Activated T-helper 2 cell treated with anti-CD3 and anti-CD28 coated beads, Interferon-gamma antibody, Interleukin-2, Interleukin-4, amounts not matched to agents 10 μg/mL and 5 μg/mL and 100 μg/mL, durations not matched to agents 14 hours and 24 hours and 36 hours (primary cell): ENCODE results near the gene PANX2. TPM values are rescaled to one million over a fixed set of nuclear protein-coding genes. Genes with fewer than 3 reads are reported as not detected.

Source experiments
- DNase-seq: peaks from one replicate; pipeline ENCODE4 v3.0.0; 2021; ENCODE audit warnings: low spot score
- H3K27ac Mint-ChIP-seq: one replicate; pipeline ENCODE4 v1.8.0; 2021; ENCODE audit warnings: mixed read lengths
- H3K27me3 Mint-ChIP-seq: one replicate; pipeline ENCODE4 v1.8.0; 2021; ENCODE audit warnings: low read depth, mixed read lengths
- H3K36me3 Mint-ChIP-seq: one replicate; pipeline ENCODE4 v1.8.0; 2021; ENCODE audit warnings: low read depth, mixed read lengths
- H3K4me1 Mint-ChIP-seq: one replicate; pipeline ENCODE4 v1.8.0; 2021; ENCODE audit warnings: low read depth, mixed read lengths
- H3K4me3 Mint-ChIP-seq: one replicate; pipeline ENCODE4 v1.8.0; 2021; ENCODE audit warnings: low read depth, mild to moderate bottlenecking, moderate library complexity, mixed read lengths
- H3K9me3 Mint-ChIP-seq: one replicate; pipeline ENCODE4 v1.8.0; 2021; ENCODE audit warnings: mixed read lengths
- intact Hi-C: fragments of 100-400 bp; cut with micrococcal nuclease; formaldehyde crosslinking; loops from one replicate; pipeline ENCODE4 v1.15.1; 2023
- total RNA-seq: library from RNA; stranded (reverse); gene quantifications from 2 replicates; pipeline ENCODE4 v1.2.3, GENCODE V29; 2022

PANX2 gene
- total RNA-seq, 1 donor from 2014 or later = 2.4 TPM

GRCh38 chr22:50178471-50178864 is 7.9 kb downstream of the PANX2 start:
- no peak for DNase-seq
- Mint-ChIP-seq H3K27me3 (no peaks in the 10 kb centered on the region), H3K4me1 (no peaks in the 10 kb centered on the region), H3K4me3 (no peak overlapping the region), H3K36me3 (no peaks in the 10 kb centered on the region), H3K9me3 (no peaks in the 10 kb centered on the region), H3K27ac (no peak overlapping the region)
- intact Hi-C loops = no loop called here

- no peak overlapping the region for H3K27ac Mint-ChIP-seq
- no peaks in the 10 kb centered on the region for H3K4me1 Mint-ChIP-seq
- H3K9me3 Mint-ChIP-seq = no peaks in the 10 kb centered on the region
- H3K36me3 Mint-ChIP-seq = no peaks in the 10 kb centered on the region
- H3K4me3 Mint-ChIP-seq = no peak overlapping the region
- DNase-seq = no peak
- peaks cover 2% of the 10 kb centered on the region for H3K27me3 Mint-ChIP-seq
- intact Hi-C loops = no loop called here
These were observed 8.6 kb downstream of the PANX2 start for GRCh38 chr22:50178871-50179869.

- intact Hi-C loops = no loop called here
- no peaks in the 10 kb centered on the region for H3K4me1 Mint-ChIP-seq
- no peak for DNase-seq
- H3K27me3 Mint-ChIP-seq = peaks cover 2% of the 10 kb centered on the region
- no peaks in the 10 kb centered on the region for H3K36me3 Mint-ChIP-seq
- no peak overlapping the region for H3K27ac Mint-ChIP-seq
- no peak overlapping the region for H3K4me3 Mint-ChIP-seq
- no peaks in the 10 kb centered on the region for H3K9me3 Mint-ChIP-seq
These were observed 9.6 kb downstream of the PANX2 start for GRCh38 chr22:50179937-50180726.

GRCh38 chr22:50180727-50181521 is 10.4 kb downstream of the PANX2 start:
- no peak overlapping the region for H3K27ac Mint-ChIP-seq
- no peak for DNase-seq
- H3K27me3 Mint-ChIP-seq = peaks cover 2% of the 10 kb centered on the region
- no peak overlapping the region for H3K4me3 Mint-ChIP-seq
- intact Hi-C loops = no loop called here
- H3K9me3 Mint-ChIP-seq = no peaks in the 10 kb centered on the region
- H3K4me1 Mint-ChIP-seq = peaks cover 2% of the 10 kb centered on the region
- no peaks in the 10 kb centered on the region for H3K36me3 Mint-ChIP-seq

DNA sequence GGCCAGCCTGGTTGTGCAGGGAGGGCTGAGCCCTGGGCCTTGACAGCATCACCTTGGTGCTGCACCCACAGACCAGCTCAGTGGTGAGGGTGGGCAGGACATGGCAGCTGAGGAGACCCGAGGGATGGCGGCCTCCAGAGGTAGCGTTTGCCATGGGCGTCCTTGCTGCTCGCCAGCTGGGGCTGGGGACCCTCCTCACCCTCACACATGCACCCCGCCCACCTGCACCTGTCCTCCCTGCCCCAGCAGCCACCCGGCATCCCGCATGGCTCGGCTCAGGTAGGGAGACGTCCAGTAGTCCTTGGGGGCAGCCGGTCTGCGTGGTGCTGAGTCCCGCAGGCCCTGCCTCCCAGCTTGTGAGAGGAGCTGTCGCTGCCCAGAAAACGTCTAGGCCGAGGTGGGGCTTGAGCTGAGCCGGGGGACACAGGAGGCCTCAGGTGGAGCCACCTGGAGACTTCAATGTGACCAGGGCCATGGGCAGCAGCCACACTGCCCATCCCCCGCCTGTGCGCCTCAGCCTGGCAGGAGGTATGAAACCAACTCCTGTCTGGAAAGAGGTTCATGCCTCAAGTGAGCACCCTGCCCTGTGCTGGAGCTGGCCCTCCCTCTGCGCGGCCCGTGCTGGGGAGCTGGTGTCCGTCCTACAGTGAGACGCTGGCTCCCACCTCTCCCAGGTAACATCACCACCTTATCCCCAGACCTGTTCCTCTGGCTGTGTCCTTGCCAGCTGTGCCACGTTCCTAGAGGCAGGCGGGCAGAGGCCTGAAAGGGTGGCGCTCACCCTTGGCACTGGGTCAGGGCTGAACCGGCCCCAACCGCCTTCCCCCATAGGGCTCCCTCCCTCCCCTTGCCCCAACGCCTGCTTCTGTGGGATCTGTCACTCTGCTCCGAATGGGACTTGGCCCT is 11.9 kb downstream of the PANX2 start:
- Mint-ChIP-seq H3K4me1 (peaks cover 6% of the 10 kb centered on the region), H3K27ac (no peak overlapping the region), H3K9me3 (no peaks in the 10 kb centered on the region), H3K27me3 (peaks cover 2% of the 10 kb centered on the region), H3K36me3 (peaks cover 7% of the 10 kb centered on the region), H3K4me3 (no peak overlapping the region)
- intact Hi-C loops = no loop called here
- no peak for DNase-seq

- no peak overlapping the region for H3K27ac Mint-ChIP-seq
- no peaks in the 10 kb centered on the region for H3K9me3 Mint-ChIP-seq
- peaks cover 2% of the 10 kb centered on the region for H3K27me3 Mint-ChIP-seq
- peak overlapping the region; percentile 26 for H3K4me3 Mint-ChIP-seq
- H3K4me1 Mint-ChIP-seq = peaks cover 7% of the 10 kb centered on the region
- H3K36me3 Mint-ChIP-seq = peaks cover 8% of the 10 kb centered on the region
- intact Hi-C loops = no loop called here
- no peak for DNase-seq
These were observed 12.8 kb downstream of the PANX2 start for GRCh38 chr22:50183141-50183971.

DNA sequence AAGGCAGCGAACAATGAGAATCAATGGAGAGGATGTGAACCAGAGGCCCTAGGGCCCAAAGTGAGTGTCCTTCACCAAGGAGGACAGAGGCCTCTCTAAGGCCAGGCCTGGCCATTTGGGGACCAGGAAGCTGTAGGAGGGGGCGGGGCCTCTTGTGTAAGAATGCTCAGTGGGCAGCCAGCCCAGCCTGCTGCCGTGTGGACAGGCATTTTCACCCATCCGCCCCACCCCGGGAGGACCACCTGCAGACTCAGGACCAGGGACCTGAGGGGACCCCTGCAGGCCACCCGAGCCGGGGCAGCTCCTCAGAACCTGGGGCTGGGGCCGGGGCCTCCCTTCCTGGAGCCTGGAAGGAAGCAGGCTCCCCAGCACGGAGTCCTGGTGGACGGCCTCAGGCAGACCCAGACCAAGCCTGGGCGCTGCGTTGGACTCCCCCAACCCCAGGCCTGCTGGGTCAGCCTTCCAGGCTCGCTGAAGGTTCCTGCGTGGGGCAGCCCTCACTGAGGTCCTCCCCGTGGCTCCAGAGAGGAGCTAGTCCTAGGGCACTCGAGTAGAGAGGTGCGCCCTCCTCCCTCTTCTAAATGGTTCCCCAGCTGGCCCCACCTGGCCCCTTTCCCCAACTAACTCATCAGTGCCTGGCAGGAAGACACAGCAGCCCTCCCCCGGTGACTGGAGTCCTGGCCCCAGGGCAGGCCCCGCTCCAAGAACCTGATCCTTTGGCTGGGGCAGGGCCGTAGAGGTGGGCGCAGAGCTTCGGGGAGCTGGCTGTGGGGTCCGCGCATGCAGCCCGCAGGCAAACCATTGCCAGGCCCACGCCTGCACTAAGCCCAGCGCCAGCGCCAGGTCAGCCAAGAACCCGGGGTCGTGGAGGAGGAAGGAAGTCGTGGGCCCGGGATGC is 13.7 kb downstream of the PANX2 start:
- Mint-ChIP-seq H3K27ac (no peak overlapping the region), H3K27me3 (peaks cover 2% of the 10 kb centered on the region)

GRCh38 chr22:50184902-50185374 is 14.4 kb downstream of the PANX2 start:
- Mint-ChIP-seq H3K27ac (no peak overlapping the region), H3K36me3 (peaks cover 11% of the 10 kb centered on the region), H3K4me3 (peak overlapping the region; percentile 72), H3K27me3 (peaks cover 2% of the 10 kb centered on the region), H3K9me3 (no peaks in the 10 kb centered on the region), H3K4me1 (peaks cover 16% of the 10 kb centered on the region)
- intact Hi-C loops = loop anchor here (2.0 kb wide), 1 partner anchor 16 kb away; the partner anchor contains the start of gene SELENOO
- no peak for DNase-seq

More for the DNA sequence above, 13.7 kb downstream of the PANX2 start:
- peak overlapping the region; percentile 72 for H3K4me3 Mint-ChIP-seq
- peaks cover 9% of the 10 kb centered on the region for H3K36me3 Mint-ChIP-seq
- H3K4me1 Mint-ChIP-seq = peaks cover 9% of the 10 kb centered on the region
- intact Hi-C loops = loop anchor here (2.0 kb wide), 1 partner anchor 17 kb away; the partner anchor contains the start of gene SELENOO
- no peak for DNase-seq
- no peaks in the 10 kb centered on the region for H3K9me3 Mint-ChIP-seq

DNA sequence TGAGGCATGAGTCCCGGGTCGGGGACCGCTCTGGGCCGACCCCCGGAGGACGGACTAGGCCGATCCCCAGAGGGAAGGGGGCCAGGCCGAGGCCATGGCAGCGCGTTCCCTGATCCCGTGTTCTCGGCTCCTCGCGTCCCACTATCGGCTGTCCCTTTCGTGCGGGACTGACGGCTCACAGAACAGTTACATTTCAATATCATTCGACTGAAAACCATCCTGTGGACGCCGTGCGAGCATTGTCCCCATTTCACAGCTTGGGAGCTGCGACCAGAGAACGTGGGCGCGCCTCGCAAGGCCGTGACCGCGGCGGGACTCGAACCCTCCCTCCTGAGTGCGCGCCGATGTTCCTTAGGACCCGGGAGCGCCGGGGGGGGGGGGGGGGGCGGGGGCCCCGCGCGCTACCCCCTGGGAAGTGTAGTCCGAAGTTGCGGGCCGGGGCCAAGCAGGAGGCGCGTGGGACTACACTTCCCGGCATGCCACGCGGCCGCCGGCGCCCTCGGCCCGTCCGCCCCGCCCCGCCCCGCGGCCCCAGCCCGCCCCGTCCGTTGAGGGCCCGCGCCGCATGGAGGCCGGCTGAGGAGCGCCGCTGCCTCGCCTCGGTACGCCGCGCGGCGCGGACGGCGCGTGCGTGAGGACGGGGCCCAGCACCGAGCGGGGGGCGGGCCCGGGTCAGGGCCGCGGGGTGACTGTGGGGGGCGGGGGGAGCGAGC is 15.0 kb downstream of the PANX2 start, which contains the start of gene TRABD:
Gene TRABD (plus strand): TSS at position 539 of the 713 bp plus-strand sequence. CDS start 7,148 bp downstream, outside the sequence.
- intact Hi-C loops = loop anchor here (2.0 kb wide), 1 partner anchor 15 kb away; the partner anchor contains the start of gene SELENOO
- Mint-ChIP-seq H3K27me3 (peaks cover 2% of the 10 kb centered on the region), H3K4me1 (peaks cover 17% of the 10 kb centered on the region), H3K36me3 (peaks cover 11% of the 10 kb centered on the region), H3K27ac (peak within 1 kb of the TSS; percentile 91), H3K9me3 (no peaks in the 10 kb centered on the region), H3K4me3 (peak within 1 kb of the TSS; percentile 92)
- peak; percentile 81 for DNase-seq
